K562 (cell line): ENCODE results near the gene ADIPOR2. TPM values are rescaled to one million over a fixed set of nuclear protein-coding genes. Genes with fewer than 3 reads are reported as not detected.

Source experiments
- ATAC-seq: fragments of 200-7000 bp; cut with Tn5 transposase; 3 replicates; pipeline ENCODE4 v1.9.1; 2020; ENCODE audit warnings: moderate library complexity
- BruUV-seq: library from RNA; stranded (reverse); fragments of 400-500 nt; replicated peaks from 2 replicates; lab custom pipeline; 2021; lab: Mats Ljungman, UMichigan
- CTCF ChIA-PET: fragments of 300-600 bp; formaldehyde crosslinking; extraction: SDS; loops from one replicate; lab custom pipeline; 2021; ENCODE audit warnings: low intra/inter-chr PET ratio; lab: Yijun Ruan, JAX
- POLR2A ChIA-PET: fragments of 300-600, 350-650 bp; sonication (Branson Sonifier 250); formaldehyde crosslinking; extraction: SDS; loops from one replicate; lab custom pipeline; 2021; ENCODE audit warnings: antibody characterized with exemption, inconsistent platforms; lab: Yijun Ruan, JAX
- DNase-seq, 4 experiments: peaks; one replicate each; pipeline versions ENCODE4 v3.0.0 to v3.0.0-alpha.2; 2011 to 2018; ENCODE audit warnings: low spot score in 3 of 4, mixed read lengths in 3 of 4; ENCODE audit errors: extremely low read depth in 1 of 4
- FAIRE-seq: peaks from 2 replicates; lab custom pipeline; 2011; peaks lifted over from hg19 to GRCh38; lab: Jason Lieb, UNC
- H2AFZ ChIP-seq: 2 replicates; pipeline ENCODE4 v1.6.0; 2011; ENCODE audit warnings: low read depth, low read length, control low read depth, inconsistent platforms
- H3K27ac ChIP-seq: fragments of 200-600 bp; 3 replicates; pipeline ENCODE4 v1.8.0; 2011; ENCODE audit warnings: low read depth, mild to moderate bottlenecking, control low read depth, inconsistent platforms, low read length, moderate library complexity, mixed read lengths; ENCODE audit errors: extremely low read depth
- H3K27me3 ChIP-seq, 2 experiments: fragments of 300-600 bp in 1 of 2; 2 replicates in 1 of 2; 3 replicates in 1 of 2; pipeline versions ENCODE4 v1.6.0 to v1.8.0; 2011; ENCODE audit warnings: inconsistent platforms in 2 of 2, low read length in 2 of 2, mild to moderate bottlenecking in 1 of 2, mixed read lengths in 1 of 2, moderate library complexity in 1 of 2; ENCODE audit not compliant: control insufficient read depth in 2 of 2, insufficient read depth in 2 of 2
- H3K36me3 ChIP-seq: fragments of 300-600 bp; 3 replicates; pipeline ENCODE4 v1.8.0; 2011; ENCODE audit warnings: mild to moderate bottlenecking, low read length, inconsistent platforms; ENCODE audit not compliant: control insufficient read depth, insufficient read depth
- H3K4me1 ChIP-seq, 2 experiments: fragments of 200-600 bp in 1 of 2; replicated peaks in 1 of 2; 2 replicates in 1 of 2; 3 replicates in 1 of 2; pipeline versions ENCODE4 v1.5.1 to v1.8.0; 2011; ENCODE audit warnings: inconsistent platforms in 2 of 2, low read length in 2 of 2, mild to moderate bottlenecking in 1 of 2, mixed read lengths in 1 of 2, moderate library complexity in 1 of 2; ENCODE audit not compliant: control insufficient read depth in 2 of 2, insufficient read depth in 2 of 2
- H3K4me2 ChIP-seq: 2 replicates; pipeline ENCODE4 v1.6.1; 2011; ENCODE audit warnings: low read length, control low read depth, inconsistent platforms, mixed read lengths; ENCODE audit not compliant: insufficient read depth
- H3K4me3 ChIP-seq: fragments of 200-600 bp; sonication (generic), shearing (Covaris generic); 2 replicates; pipeline ENCODE4 v1.5.1; 2016; ENCODE audit warnings: control low read depth, inconsistent platforms
- H3K79me2 ChIP-seq: fragments of 200-600 bp; 3 replicates; pipeline ENCODE4 v1.8.0; 2011; ENCODE audit warnings: low read length, inconsistent platforms; ENCODE audit not compliant: control insufficient read depth, insufficient read depth
- H3K9ac ChIP-seq, 2 experiments: 2 replicates each; pipeline versions ENCODE4 v1.6.0 to v1.6.1; 2011; ENCODE audit warnings: low read depth in 2 of 2, low read length in 2 of 2, control low read depth in 1 of 2, inconsistent platforms in 1 of 2, mild to moderate bottlenecking in 1 of 2, mixed read lengths in 1 of 2; ENCODE audit not compliant: insufficient read depth in 1 of 2
- H3K9me1 ChIP-seq: one replicate; pipeline ENCODE4 v1.6.0; 2011; ENCODE audit warnings: inconsistent platforms, mild to moderate bottlenecking, low read length, moderate library complexity; ENCODE audit not compliant: control insufficient read depth, insufficient read depth
- H3K9me3 ChIP-seq: replicated peaks from 2 replicates; pipeline ENCODE4 v1.5.1; 2011; ENCODE audit warnings: low read depth, low read length, inconsistent platforms; ENCODE audit not compliant: control insufficient read depth, insufficient read depth
- H4K20me1 ChIP-seq: replicated peaks from 2 replicates; pipeline ENCODE4 v1.6.1; 2011; ENCODE audit warnings: low read length, inconsistent platforms, mixed read lengths; ENCODE audit not compliant: control insufficient read depth, insufficient read depth
- CEBPB ChIP-seq: fragments of 450-650 bp; IDR thresholded peaks from 2 replicates; pipeline ENCODE4 v1.6.1; 2016; ENCODE audit warnings: missing genetic modification characterization, missing compliant biosample characterization
- CEBPG ChIP-seq, 3 experiments: fragments of 200-800 bp in 1 of 3; sonication (Bioruptor generic) in 1 of 3; sonication (generic) in 1 of 3; formaldehyde crosslinking in 1 of 3; IDR thresholded peaks in 2 of 3; conservative IDR thresholded peaks in 1 of 3; 2 replicates each; pipeline versions ENCODE4 v1.6.1 to v1.8.0; 2016 to 2022; ENCODE audit warnings: missing compliant biosample characterization in 2 of 3, missing genetic modification characterization in 2 of 3, mild to moderate bottlenecking in 1 of 3, missing genetic modification reagents in 1 of 3
- WGBS: fragments of 100-300 bp; shearing (Covaris generic); methylation state at CpG from one replicate; pipeline ENCODE4 v1.1.6; 2016; ENCODE audit warnings: low coverage, mixed read lengths; ENCODE audit not compliant: insufficient coverage; ENCODE audit errors: missing lambda C conversion rate; 5-methylcytosine and 5-hydroxymethylcytosine counted together
- in situ Hi-C: fragments of 300-500 bp; cut with MboI; formaldehyde crosslinking; loops from 4 replicates; pipeline ENCODE4 v1.15.0; 2018; ENCODE audit warnings: inconsistent platforms, mixed read lengths
- intact Hi-C: fragments of 100-400 bp; cut with micrococcal nuclease; formaldehyde crosslinking; loops from 2 replicates; pipeline ENCODE4 v1.14.2; 2022
- polyA plus RNA-seq, 8 experiments: library from polyadenylated mRNA; depleted of rRNA in 4 of 8; stranded (reverse) in 5 of 8; unstranded in 3 of 8; fragments of >200 nt; fragmentation: Nextera tagmentation in 2 of 8; fragmentation: Illumina TruSeq in 1 of 8; extraction: Ambion mirVana in 2 of 8; extraction: Trizol in 1 of 8; gene quantifications; 2 replicates each; pipeline versions ENCODE4 v1.2.1 to v1.2.3, GENCODE V29; 2011 to 2014; ENCODE audit warnings: inconsistent platforms in 1 of 8, missing spikeins in 1 of 8
- total RNA-seq, 7 experiments: library from RNA; depleted of rRNA in 6 of 7; stranded (reverse); fragments of >200 nt in 6 of 7; fragmentation: Illumina TruSeq in 2 of 7; extraction: Trizol in 2 of 7; gene quantifications; 2 replicates each; pipeline versions ENCODE4 v1.2.1 to v1.2.3, GENCODE V29; 2011 to 2021; ENCODE audit warnings: low replicate concordance in 1 of 7
- TF ChIP-seq, protein P1 (sequence below): fragments of 450-650 bp; formaldehyde crosslinking; conservative IDR thresholded peaks from 2 replicates; pipeline ENCODE4 v1.4.0; 2022; ENCODE audit warnings: mild to moderate bottlenecking, missing genetic modification characterization

ADIPOR2 gene
- total and polyA plus RNA-seq, 9 of the 15 experiments (the other 6 are each of a cell fraction or from before 2014, with no cell fraction given), result 10.9 to 63.5 (median 46.0) TPM

- no TSS peak for BruUV-seq
- H3K4me3 ChIP-seq, result no peak overlapping the region
- peaks cover 2% of the 10 kb centered on the region; the same call in 1 of the 2 replicates for H3K9me3 ChIP-seq
- TF ChIP-seq CEBPG (CRISPR knock-in tag; IDR thresholded peaks at IDR 0.05), result no peak
- peak in 1 of 2 experiments; percentile 51; a peak in 2 of 4 replicates for TF ChIP-seq CEBPG (tag; conservative IDR thresholded peaks at IDR 0.05 in 1 of 2, IDR thresholded peaks at IDR 0.05 in 1 of 2)
- peak; percentile 65 for TF ChIP-seq CEBPB (tag)
- TF ChIP-seq, protein P1, sequence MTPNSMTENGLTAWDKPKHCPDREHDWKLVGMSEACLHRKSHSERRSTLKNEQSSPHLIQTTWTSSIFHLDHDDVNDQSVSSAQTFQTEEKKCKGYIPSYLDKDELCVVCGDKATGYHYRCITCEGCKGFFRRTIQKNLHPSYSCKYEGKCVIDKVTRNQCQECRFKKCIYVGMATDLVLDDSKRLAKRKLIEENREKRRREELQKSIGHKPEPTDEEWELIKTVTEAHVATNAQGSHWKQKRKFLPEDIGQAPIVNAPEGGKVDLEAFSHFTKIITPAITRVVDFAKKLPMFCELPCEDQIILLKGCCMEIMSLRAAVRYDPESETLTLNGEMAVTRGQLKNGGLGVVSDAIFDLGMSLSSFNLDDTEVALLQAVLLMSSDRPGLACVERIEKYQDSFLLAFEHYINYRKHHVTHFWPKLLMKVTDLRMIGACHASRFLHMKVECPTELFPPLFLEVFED (CRISPR knock-in tag), result no peak
- H3K27me3 ChIP-seq, result no peaks in the 10 kb centered on the region
- H3K9me1 ChIP-seq, result no peaks in the 10 kb centered on the region
- peaks cover 4% of the 10 kb centered on the region; the same call in 1 of the 3 replicates for H3K36me3 ChIP-seq
- POLR2A ChIA-PET, result no interaction called here
- peaks cover 0 to 20% of the 10 kb centered on the region in 2 experiments for H3K4me1 ChIP-seq
- no peak for ATAC-seq
- intact Hi-C loops, result no loop called here
- H3K9ac ChIP-seq, result no peak overlapping the region
- H4K20me1 ChIP-seq, result 0 out of 2 replicates have a peak, but pooled peaks cover 5% of the 10 kb centered on the region
- DNase-seq, result no peak
- H3K27ac ChIP-seq, result no peak overlapping the region
- H3K79me2 ChIP-seq, result peaks cover 91% of the 10 kb centered on the region
- no peak overlapping the region for H2AFZ ChIP-seq
- in situ Hi-C loops, result no loop called here
- CTCF ChIA-PET, result no interaction called here
- FAIRE-seq, result no peak
- no peak overlapping the region for H3K4me2 ChIP-seq
- WGBS, result 0% methylated on average over 1 of the region's 1 CpG
Measured at GRCh38 chr12:1741154-1741949, 50.5 kb downstream of the ADIPOR2 start.
